IPS DF 4.7 (cell line): ENCODE data around the gene NABP1.

ENCODE experiments used
- DNase-seq: peaks from one replicate; pipeline ENCODE4 v3.0.0-alpha.2; 2013; ENCODE audit warnings: low spot score; ENCODE audit errors: extremely low read depth

The NABP1 gene

DNA sequence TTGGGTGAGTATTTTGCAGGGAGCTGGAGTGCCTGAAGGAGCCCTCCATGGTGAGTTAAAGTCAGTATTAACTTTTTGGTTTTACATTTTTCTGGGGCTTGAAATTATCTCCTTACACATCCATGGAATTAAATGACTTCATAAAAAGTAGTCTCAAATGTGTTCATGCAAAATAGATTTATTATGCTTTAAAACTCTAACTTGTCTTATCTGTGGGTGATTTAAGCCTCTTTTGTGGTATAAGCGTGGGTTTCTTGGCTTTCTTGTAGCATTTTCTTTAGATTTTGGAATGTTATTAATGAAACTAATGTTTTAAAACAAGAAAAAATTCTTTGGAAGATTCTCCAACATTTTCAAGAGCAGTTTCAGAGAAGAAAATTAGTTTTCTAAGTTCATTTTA is 27.8 kb downstream of the NABP1 start:
- no peak for DNase-seq

DNA sequence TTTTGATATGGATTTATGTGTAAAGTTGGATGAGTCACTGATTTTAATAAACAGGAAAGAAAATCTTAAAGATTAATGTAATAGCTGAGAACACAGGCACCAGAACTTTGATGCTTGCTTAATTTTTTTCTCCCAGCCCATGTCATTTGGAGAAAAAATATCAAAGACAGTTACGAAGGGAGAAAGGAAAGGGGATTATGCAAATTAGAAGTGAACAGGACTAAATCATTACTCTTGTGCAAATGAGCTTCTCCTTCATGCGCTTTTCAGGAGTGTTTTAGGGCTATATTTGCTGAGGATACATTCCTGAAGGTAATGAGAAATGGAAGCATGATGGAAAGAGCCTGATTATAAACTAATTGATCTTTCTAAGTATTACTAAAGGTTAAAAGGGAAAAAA is 28.9 kb downstream of the NABP1 start:
- DNase-seq = no peak

DNA sequence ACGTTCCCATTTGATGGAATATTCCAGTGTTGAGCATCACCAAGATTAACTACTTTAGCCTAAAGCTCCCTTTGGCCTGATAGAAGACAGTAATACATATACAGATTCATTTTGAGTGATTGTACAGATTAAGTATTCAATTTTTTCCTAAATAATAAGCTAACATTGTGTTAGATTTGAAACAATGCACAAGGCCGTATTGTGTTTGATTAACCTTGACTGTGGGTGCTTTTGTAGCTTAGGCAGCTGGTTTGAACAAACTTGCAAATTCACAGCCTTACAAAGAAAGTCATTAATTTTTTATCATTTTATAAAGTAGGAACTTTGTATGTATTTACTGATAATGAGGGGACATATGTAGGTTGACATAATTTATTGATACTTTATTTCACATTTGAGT is 29.6 kb downstream of the NABP1 start:
- DNase-seq = no peak

DNA sequence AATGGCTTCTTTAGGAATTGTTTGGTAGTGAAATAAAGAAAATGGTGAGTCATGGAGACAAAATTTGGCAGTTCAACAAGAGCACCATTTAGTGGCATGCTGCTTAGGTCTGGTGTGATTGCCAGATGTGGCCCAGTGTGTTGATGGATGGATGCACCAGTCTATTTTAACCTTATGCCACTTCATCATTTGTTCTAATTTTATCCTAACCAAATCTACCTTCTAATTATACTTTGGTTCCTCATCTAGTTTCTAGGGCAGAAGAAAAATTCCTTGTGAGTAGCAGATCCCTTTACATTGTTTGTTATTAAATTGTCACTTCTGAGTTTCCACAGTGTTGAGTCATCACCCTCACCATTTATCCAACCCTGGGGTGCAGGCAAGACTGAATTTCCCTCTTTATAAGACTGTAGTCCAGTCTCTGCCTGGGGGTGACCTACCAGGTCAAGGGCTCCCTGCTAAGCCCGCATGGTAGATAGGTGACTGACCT is 32.5 kb downstream of the NABP1 start:
- DNase-seq = no peak

DNA sequence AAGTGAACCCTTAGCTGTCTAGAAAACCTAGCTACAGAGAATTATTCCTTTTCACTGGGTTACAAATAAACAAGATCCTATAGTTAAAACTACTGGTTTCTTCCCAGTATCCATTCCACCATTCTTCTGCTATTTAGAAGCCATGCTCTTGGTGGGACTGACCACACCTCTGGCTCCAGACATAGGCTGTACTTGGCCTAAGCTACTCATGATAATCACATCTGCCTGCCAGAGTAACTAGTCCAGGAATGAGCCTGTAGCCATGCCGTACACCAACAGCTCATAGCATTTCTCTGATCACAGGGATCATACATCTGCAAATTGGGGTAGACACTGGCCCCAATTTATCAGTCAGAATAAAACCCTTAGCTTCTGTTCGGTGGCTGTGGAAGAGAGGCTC is 33.7 kb downstream of the NABP1 start:
- DNase-seq = no peak

DNA sequence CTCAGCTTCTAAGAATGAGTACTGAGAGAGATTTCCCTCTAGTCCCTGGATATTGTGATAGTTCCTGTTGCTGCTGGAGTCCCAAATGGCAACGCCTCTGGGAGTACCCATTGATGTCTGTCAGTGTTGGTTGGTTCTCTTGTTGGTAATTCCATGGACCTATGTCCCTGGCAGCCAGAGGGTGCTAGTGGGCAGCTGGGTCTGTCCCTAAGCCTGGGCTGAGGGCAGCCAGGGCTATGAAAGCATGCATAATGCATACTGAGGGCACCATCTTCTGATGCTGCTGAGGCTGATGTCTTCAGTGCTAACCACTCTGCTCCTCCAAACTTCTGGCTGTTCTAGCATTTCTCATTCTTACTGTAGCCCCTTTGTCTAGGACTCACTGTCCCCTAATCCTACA is 35.9 kb downstream of the NABP1 start:
- DNase-seq = no peak

DNA sequence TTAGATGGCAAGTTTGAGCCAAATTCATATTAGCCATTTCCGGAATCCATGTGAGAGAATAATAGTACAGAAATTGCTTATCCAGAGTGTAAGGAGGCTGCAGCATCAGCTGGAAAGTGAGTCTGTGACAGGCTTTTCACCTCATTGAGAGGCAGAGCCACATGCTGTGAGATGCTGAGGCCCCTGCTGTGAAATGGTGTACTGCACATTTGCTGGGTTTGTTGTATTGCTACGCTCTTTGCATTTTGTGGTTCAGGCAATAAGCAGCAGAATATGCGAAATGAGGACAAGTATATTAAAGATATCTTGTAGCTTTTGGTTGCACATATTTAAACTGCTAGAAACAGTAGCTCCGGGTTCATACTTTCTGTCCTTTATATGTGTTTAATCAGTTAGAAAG is 37.0 kb downstream of the NABP1 start:
- no peak for DNase-seq

DNA sequence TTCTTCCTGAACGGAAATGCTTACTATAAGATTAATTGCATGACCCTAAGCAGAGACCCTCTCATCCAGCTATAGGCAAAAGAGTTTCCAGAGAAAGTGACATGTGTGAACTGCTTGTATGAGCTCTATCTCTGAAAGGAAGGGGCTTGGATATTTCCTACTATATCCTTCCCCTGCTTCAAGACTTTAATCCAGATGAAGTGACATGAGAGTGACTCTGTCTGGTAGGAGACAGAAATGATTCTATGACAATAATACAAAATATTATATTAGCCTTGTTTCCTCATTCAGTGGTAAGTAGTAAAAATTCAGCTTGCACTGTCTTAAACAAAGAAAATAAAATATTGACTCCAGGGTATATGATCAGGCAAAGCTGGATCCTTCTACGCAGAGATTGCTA is 37.5 kb downstream of the NABP1 start:
- DNase-seq = no peak

DNA sequence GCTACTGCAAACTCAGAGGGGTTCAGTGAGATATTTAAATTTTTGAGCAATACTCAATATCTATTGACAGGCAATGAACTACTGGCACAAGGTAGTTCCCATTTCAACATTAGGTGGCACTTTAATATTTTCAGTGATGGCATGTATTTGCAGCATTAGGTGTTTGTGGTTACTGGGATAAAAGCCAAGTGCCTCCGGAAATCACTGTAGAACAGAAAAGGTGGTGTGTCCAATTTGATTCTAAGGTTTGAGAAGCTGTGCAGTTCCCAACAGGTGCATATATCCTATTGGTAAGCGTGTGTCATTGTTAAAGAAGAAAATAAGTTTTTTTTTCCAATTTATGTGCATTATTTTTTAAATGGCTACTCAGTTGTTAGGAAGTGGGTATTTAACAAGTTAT is 41.3 kb downstream of the NABP1 start:
- no peak for DNase-seq

DNA sequence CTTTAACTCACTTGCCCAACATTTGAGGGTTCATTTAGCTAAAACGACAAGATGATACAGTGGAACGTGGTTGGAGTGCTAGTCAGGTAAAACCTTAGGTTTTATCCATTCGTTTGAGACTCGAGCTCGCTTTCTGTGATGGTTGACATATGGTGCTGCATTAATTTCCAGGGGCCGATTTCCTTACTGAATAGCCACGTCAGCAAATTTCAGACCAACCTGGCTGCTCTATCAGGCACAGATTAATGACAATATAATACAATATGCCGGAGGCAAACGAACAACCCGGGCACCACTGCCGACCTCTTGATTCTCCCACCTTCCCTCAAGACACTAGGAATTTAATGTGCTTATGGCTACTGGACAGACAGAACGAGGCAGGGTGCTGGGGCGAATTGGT is 42.0 kb downstream of the NABP1 start:
- no peak for DNase-seq

DNA sequence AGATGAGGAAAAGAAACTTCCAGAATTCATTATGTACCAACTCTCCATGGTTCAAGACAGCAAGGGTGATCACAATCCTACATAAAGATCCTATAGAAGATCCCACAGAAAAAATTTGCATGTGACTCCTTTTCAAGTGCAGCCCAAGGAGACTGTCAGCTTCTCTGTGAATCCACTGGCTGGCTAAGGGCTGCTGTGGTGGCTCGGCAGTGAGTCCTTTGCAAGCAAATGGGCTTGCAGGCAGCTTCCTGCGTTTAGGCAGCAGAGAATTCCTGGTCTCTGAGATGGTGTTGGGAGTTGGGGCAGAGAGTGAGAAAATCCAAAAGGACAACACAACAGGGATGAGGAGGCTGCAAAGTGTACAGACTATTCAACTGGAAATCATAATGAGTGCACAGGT is 43.4 kb downstream of the NABP1 start:
- no peak for DNase-seq

DNA sequence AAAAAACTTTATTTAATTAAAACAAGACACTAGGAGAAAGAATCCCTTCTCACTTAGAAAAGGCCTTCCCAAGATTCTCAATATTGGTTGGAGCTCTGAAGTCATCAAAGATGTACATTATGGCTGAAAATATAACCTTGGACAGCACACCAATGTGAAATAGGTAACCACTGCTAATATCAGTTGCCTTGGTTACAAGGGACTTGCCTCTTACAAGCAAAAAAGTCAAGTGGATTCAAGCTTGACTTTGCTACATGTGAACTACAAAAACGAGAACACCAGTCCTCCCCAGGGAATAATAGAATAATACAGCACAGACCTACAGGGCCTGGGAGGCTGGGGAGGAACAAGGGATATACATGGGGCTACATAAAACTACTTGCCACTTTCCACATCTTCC is 46.1 kb downstream of the NABP1 start:
- DNase-seq = no peak

DNA sequence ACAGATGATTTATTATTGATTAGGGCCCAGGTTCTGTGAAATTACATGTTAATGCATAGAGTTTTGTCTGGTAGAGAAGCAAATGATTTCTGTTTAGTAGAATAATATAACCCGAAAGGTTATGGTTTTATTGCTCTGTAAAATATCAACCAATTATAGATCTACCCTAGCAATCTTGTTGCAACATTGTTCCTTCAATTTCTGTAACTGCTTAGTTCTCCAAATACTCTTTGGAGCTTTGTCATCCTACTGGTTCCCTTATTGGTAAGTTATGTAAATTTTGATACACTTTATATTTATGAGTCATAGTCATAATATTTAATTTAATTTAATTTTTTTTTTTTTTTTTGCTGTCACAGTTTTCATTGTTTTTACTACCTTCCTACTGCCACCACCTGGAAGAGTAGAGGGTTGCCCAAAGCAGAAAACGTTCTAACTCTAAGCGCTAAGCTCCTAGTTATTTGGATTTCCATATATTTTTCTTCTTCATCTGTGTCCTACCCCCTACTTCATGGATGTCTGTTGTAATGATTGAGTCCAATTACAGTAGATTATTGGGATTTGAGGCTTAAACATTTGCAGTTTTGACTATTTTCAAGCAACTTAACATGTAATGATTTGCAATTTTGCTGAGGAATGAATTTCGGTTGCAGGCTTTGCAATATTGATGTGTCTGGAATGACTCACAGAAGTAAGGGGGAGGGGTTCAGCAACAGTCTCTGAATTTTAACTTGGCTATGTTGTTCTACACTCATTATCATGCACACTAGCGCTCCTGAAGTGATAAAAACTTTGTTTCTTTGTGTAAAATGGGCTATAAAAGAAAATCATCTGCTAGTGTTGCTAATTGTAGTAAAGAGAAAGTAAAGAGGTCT is 51.1 kb downstream of the NABP1 start:
- DNase-seq = no peak

DNA sequence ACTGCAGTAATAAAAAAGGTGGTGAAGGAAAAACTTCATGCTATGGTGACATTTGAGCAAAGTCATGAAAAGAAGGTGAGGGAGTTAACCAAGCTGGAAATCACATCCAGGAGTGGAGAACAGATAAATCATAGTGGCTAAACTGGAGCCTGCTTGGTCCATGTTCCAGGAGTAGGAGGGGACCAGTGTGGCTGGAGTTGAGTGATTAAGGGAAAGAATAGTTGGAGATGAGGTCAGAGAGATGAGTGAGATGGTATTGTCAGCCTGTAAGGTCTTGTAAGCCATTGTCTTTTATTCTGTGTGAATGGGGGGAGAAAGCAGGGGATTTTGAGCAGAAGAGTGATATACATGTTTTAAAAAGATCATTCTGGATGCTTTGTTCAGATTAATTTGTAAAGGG is 52.3 kb downstream of the NABP1 start:
- DNase-seq = no peak
